HUES6 (cell line): ENCODE measurements around the gene BCKDHB.
A peak's percentile ranks its signal among the peaks of the same experiment; 100 is the strongest.

Source experiments
- H3K27ac ChIP-seq: 2 replicates; pipeline ENCODE4 v1.7.0; 2013; ENCODE audit warnings: low read depth, mild to moderate bottlenecking, low read length, inconsistent platforms
- H3K27me3 ChIP-seq: 2 replicates; pipeline ENCODE4 v1.6.1; 2013; ENCODE audit warnings: low read length; ENCODE audit not compliant: control insufficient read depth, insufficient read depth
- H3K36me3 ChIP-seq: 2 replicates; pipeline ENCODE4 v1.6.1; 2013; ENCODE audit warnings: low read length; ENCODE audit not compliant: control insufficient read depth, insufficient read depth
- H3K4me1 ChIP-seq: 2 replicates; pipeline ENCODE4 v1.6.1; 2013; ENCODE audit warnings: low read length; ENCODE audit not compliant: control insufficient read depth, insufficient read depth
- H3K4me3 ChIP-seq: 2 replicates; pipeline ENCODE4 v1.5.1; 2013; ENCODE audit warnings: low read depth, low read length
- H3K9ac ChIP-seq: one replicate; pipeline ENCODE4 v1.6.1; 2013; ENCODE audit warnings: mild to moderate bottlenecking, low read length
- H3K9me3 ChIP-seq: 2 replicates; pipeline ENCODE4 v1.6.1; 2013; ENCODE audit warnings: low read depth, low read length; ENCODE audit not compliant: control insufficient read depth, insufficient read depth

BCKDHB gene

GRCh38 chr6:80148220-80148619 lies 41.7 kb downstream of the BCKDHB start:
- Histone ChIP-seq H3K27me3 (no peaks in the 10 kb centered on the region), H3K9me3 (no peaks in the 10 kb centered on the region), H3K27ac (no peak overlapping the region), H3K9ac (no peak overlapping the region), H3K36me3 (peaks cover 3% of the 10 kb centered on the region; the same call in 1 of the 2 replicates), H3K4me3 (no peak overlapping the region), H3K4me1 (no peaks in the 10 kb centered on the region)

DNA sequence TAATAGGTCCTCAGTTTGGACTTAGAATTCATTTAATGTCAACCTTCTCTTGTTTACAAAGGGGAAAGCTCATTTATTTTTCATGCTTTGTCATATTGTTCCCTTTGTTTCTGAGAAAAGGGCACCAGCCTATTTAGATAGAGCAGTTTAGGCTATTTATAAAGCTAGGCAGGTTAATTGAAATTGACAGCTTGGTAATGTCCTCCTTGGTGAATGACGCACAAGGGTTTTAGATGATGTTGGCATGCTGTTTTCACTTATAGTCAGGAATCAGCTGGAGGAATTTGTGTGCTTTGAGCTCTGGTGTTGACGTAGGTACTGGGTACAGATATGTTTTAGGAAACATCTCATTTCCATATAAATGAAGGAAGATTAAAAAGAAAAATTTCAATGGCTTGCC lies 45.2 kb downstream of the BCKDHB start:
- peaks cover 3% of the 10 kb centered on the region; the same call in 1 of the 2 replicates for H3K36me3 ChIP-seq
- H3K4me3 ChIP-seq, result no peak overlapping the region
- H3K4me1 ChIP-seq, result no peaks in the 10 kb centered on the region
- H3K27me3 ChIP-seq, result no peaks in the 10 kb centered on the region
- no peaks in the 10 kb centered on the region for H3K9me3 ChIP-seq
- no peak overlapping the region for H3K27ac ChIP-seq
- no peak overlapping the region for H3K9ac ChIP-seq

GRCh38 chr6:80154160-80154559 lies 47.7 kb downstream of the BCKDHB start:
- H3K36me3 ChIP-seq, result no peaks in the 10 kb centered on the region
- no peak overlapping the region for H3K27ac ChIP-seq
- no peak overlapping the region for H3K9ac ChIP-seq
- H3K9me3 ChIP-seq, result no peaks in the 10 kb centered on the region
- no peak overlapping the region for H3K4me3 ChIP-seq
- H3K27me3 ChIP-seq, result no peaks in the 10 kb centered on the region
- no peaks in the 10 kb centered on the region for H3K4me1 ChIP-seq

DNA sequence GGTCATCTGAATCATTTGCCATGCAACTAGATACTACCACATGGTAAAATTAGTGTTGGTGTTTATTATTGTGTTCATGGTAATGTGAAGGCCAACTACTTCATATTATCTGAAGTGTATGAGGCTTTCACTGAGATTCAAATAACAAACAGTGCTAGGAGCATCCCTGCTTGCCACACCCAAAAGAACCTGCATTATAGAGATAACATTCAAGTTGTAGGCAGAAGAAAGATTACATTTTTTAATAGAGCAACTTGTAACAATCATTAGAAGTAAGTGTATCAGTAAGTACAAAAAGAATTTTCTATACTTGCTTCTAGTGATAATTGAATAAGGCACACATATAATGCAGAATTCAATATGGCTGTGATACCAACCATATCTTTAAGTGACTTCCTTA lies 49.8 kb downstream of the BCKDHB start:
- no peaks in the 10 kb centered on the region for H3K9me3 ChIP-seq

GRCh38 chr6:80158478-80158989 lies 52.1 kb downstream of the BCKDHB start:
- H3K4me1 ChIP-seq, result peaks cover 3% of the 10 kb centered on the region
- H3K4me3 ChIP-seq, result no peak overlapping the region
- H3K27me3 ChIP-seq, result no peaks in the 10 kb centered on the region
- H3K36me3 ChIP-seq, result no peaks in the 10 kb centered on the region
- H3K9me3 ChIP-seq, result no peaks in the 10 kb centered on the region
- H3K9ac ChIP-seq, result no peak overlapping the region
- H3K27ac ChIP-seq, result no peak overlapping the region

More for the DNA sequence above, 49.8 kb downstream of the BCKDHB start:
- no peaks in the 10 kb centered on the region for H3K36me3 ChIP-seq
- no peak overlapping the region for H3K27ac ChIP-seq
- H3K27me3 ChIP-seq, result no peaks in the 10 kb centered on the region
- H3K9ac ChIP-seq, result no peak overlapping the region
- no peaks in the 10 kb centered on the region for H3K4me1 ChIP-seq
- no peak overlapping the region for H3K4me3 ChIP-seq

DNA sequence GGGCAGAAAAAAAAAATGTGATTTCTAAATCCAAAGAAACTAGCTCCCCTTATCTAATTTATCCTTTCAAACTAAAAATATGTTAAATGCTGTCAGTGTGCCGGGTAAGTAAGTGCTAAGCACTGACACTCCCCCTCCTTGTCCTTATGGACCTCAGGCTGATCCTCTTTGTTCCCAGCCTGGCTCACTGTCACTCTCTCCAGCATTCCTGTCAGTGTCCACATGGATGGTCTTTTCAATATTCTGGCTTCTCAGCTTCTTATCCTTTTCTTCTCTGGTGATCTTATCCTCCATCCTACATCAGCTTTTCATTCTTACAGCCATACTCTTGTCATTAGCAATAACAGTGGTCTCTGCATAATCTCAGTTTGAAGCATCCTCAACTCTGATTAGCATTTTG lies 55.0 kb downstream of the BCKDHB start:
- no peaks in the 10 kb centered on the region for H3K9me3 ChIP-seq
- H3K9ac ChIP-seq, result no peak overlapping the region
- no peak overlapping the region for H3K4me3 ChIP-seq
- H3K4me1 ChIP-seq, result peaks cover 10% of the 10 kb centered on the region
- no peak overlapping the region for H3K27ac ChIP-seq
- H3K27me3 ChIP-seq, result no peaks in the 10 kb centered on the region
- H3K36me3 ChIP-seq, result no peaks in the 10 kb centered on the region

- Histone ChIP-seq H3K4me3 (no peak overlapping the region), H3K36me3 (no peaks in the 10 kb centered on the region), H3K9ac (no peak overlapping the region), H3K27me3 (no peaks in the 10 kb centered on the region), H3K27ac (peak overlapping the region; percentile 17; the same call in 1 of the 2 replicates), H3K9me3 (no peaks in the 10 kb centered on the region), H3K4me1 (peaks cover 10% of the 10 kb centered on the region)
Measured at GRCh38 chr6:80163754-80164187, 57.3 kb downstream of the BCKDHB start.

DNA sequence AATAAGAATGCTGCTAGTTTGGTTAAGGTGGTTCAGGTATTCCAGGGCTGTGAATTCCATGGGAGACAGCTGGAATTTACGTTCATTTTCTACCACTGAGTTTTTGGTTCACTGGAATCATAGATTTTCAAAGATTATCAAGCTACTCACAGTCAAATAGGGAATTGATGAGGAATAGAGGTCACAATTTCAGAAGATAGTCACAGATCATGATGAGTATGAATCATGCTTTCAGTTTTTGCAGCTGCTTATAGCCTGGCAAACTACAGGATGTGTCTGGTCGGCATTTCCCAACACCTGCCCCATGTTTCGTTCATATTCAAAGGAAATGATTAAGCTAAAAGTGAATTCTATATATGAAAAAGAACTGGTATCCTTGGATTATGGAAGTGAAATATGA lies 58.7 kb downstream of the BCKDHB start:
- H3K9me3 ChIP-seq, result no peaks in the 10 kb centered on the region
- H3K4me3 ChIP-seq, result no peak overlapping the region
- H3K4me1 ChIP-seq, result peaks cover 10% of the 10 kb centered on the region
- no peak overlapping the region for H3K27ac ChIP-seq
- no peak overlapping the region for H3K9ac ChIP-seq
- no peaks in the 10 kb centered on the region for H3K27me3 ChIP-seq
- no peaks in the 10 kb centered on the region for H3K36me3 ChIP-seq

- no peaks in the 10 kb centered on the region for H3K27me3 ChIP-seq
- no peak overlapping the region for H3K27ac ChIP-seq
- peaks cover 10% of the 10 kb centered on the region for H3K4me1 ChIP-seq
- H3K9me3 ChIP-seq, result no peaks in the 10 kb centered on the region
- no peak overlapping the region for H3K4me3 ChIP-seq
- no peaks in the 10 kb centered on the region for H3K36me3 ChIP-seq
- H3K9ac ChIP-seq, result no peak overlapping the region
Measured at GRCh38 chr6:80165819-80166218, 59.3 kb downstream of the BCKDHB start.

- no peaks in the 10 kb centered on the region for H3K4me1 ChIP-seq
- H3K27ac ChIP-seq, result no peak overlapping the region
- no peak overlapping the region for H3K4me3 ChIP-seq
- no peaks in the 10 kb centered on the region for H3K36me3 ChIP-seq
- H3K9me3 ChIP-seq, result no peaks in the 10 kb centered on the region
- no peak overlapping the region for H3K9ac ChIP-seq
- no peaks in the 10 kb centered on the region for H3K27me3 ChIP-seq
Measured at GRCh38 chr6:80170433-80170832, 64.0 kb downstream of the BCKDHB start.

DNA sequence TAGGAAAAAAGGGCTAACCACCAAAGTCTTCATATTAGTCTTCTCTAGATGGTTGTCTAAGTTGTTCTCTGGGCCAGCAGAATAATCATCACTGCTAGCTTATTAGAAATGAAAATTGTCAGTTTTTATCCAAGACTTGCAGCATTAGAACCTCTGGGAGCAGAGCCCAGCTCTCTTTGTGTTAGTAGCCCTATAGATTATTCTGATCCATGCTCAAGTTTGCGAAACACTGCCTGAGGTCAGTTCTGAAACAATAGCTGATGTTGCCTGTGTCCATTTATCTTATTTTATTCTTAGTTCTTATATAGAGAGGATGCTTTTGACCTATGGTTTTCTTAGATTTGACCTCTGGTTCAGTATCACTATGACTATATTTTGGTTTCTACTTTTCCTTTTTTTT lies 66.9 kb downstream of the BCKDHB start:
- Histone ChIP-seq H3K9me3 (no peaks in the 10 kb centered on the region), H3K27ac (no peak overlapping the region), H3K4me1 (no peaks in the 10 kb centered on the region), H3K36me3 (no peaks in the 10 kb centered on the region), H3K4me3 (no peak overlapping the region), H3K9ac (no peak overlapping the region), H3K27me3 (no peaks in the 10 kb centered on the region)
